NCI-H146 treated with DMSO at 0.1 percent for 48 hours (cell line): Measurements from ENCODE around the gene LRATD1.
"Not testable (repeated sequence)": the region's sequence is repeated elsewhere in the genome, so short reads cannot be mapped to it uniquely, and the experiment has no call there.

Experiments
- DNase-seq: peaks from one replicate; lab custom pipeline; 2025; ENCODE audit not compliant: unreplicated experiment; lab: John Stamatoyannopoulos, UW

LRATD1 gene, protein sequence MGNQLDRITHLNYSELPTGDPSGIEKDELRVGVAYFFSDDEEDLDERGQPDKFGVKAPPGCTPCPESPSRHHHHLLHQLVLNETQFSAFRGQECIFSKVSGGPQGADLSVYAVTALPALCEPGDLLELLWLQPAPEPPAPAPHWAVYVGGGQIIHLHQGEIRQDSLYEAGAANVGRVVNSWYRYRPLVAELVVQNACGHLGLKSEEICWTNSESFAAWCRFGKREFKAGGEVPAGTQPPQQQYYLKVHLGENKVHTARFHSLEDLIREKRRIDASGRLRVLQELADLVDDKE

DNA sequence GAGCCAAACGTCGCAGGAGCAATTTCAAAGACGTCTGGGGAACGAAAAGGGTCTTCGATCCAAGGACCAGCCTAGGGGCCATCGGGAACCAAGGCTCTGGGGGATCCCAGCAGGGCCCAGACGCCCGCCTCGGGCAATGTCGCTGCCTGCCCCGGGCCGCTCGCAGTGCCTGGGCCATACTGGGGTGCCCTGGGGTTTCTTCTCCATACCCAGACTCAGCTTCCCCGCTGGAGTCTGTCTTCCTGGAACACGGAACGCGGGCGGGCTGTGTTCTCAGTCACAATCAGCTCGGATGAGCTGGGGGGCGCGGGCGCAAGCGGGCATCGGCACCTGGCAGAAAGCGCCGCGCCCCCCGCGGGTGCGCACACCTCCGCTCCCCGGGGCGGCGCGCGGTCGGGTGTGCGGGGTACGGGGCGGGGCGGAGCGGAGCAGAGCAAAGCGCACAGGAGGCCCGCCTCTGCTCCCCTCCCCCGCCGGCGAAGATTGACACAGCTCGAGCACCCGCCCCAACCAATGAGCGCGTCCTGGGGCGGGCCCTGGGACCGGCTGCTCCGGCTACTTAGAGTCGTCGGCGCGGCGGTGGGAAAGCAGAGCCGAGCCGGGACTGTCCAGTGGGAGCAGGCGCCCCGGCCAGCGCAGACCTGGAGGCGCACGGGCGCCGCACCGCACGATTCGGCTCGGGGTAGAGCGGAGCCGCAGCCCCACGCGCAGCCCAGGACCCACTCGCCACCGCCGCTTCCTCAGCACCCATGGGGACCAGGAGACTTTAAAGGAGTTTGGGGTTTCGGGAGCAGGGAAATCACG lies at the start of gene LRATD1:
Gene LRATD1 (plus strand): TSS at position 585 of the 804 bp plus-strand sequence. CDS start 1,263 bp downstream, outside the sequence.
- DNase-seq, result peak; percentile 77

DNA sequence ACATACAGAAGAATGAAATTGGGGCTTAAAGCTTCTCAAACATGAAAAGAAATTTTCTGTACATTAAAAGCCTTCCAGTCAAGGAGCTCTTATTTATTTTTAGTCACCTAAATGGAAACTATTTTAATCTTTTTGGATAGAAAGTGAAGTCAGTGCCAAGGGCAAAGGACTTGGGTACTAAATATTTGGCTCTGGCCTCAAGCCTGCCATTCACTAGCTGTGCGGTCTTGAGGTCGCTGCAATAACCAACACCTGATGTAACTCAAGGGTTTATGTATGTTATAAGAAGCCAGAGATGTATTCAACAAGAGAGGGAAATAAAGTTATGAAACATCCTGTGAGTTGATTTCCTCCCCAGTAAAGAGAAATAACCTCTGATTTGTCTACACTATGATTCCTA lies 49.5 kb upstream of the LRATD1 start:
- no peak for DNase-seq

DNA sequence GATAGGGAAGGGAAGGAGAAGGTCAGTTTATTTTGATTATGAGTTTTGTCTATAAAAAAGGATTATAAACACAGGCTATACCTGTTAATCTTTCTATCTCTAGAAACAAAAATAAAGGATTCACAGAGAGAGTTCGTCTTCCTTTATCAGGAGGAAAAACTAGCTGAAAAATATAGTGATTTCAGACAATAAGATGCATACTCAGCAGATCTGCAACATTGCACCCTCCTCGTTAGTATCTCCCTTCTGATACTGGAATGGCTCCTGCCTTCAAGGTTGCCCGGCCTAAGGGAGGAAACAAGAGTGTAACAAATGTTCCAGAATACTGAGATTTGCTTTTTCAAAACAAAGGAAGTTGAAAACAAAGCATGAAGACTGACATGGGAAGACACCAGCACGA lies 48.7 kb upstream of the LRATD1 start:
- DNase-seq, result no peak

- DNase-seq, result no peak
Observed at GRCh38 chr2:14587119-14587518, 45.4 kb upstream of the LRATD1 start.

DNA sequence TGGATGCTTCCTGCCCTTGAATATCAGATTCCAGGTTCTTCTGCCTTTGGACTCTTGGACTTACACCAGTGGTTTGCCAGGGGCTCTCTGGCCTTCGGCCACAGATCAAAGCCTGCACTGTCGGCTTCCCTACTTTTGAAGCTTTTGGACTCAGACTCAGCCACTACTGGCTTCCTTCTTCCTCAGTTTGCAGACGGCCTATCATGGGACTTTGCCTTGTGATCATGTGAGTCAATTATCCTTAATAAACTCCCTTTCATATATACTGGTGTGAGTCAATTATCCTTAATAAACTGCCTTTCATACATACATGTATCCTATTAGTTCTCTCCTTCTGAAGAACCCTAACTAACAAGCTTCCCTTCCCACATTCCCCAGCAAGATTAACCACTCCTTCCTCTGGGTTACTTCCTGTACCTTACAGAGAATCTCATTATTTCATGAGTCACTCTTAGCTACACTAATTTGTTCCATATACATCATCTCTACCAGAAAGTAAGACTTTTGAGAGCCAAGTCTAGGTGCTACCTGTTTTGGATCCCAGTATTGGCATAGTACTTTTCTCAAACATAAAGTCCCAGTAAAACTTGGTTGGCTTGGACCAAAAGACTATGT lies 31.3 kb upstream of the LRATD1 start:
- no peak for DNase-seq

- no peak for DNase-seq
Observed at GRCh38 chr2:14602309-14602708, 30.2 kb upstream of the LRATD1 start.

DNA sequence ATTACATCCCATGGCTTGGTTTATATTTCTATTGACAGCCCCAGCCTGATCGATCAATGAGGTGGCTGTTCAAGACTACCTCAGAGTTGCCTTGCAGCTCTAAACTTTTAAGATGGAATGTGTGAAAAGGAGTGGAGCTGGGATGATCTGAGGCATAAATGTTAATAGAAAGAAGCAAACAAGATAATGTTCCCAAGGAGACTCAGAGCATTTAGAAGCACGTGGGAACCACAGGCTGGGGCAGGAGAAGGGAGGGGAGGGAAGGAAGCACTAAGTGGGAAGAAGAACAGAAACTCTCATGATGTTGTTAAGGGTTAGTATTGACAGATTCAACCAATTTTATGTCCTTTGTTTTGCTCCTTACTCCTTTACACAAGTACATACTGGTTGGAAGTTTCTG lies 28.8 kb upstream of the LRATD1 start:
- no peak for DNase-seq

GRCh38 chr2:14608245-14608644 lies 24.3 kb upstream of the LRATD1 start:
- DNase-seq, result no peak

GRCh38 chr2:14614017-14614416 lies 18.5 kb upstream of the LRATD1 start:
- no peak for DNase-seq

- no peak for DNase-seq
Observed at GRCh38 chr2:14615121-14615520, 17.4 kb upstream of the LRATD1 start.

DNA sequence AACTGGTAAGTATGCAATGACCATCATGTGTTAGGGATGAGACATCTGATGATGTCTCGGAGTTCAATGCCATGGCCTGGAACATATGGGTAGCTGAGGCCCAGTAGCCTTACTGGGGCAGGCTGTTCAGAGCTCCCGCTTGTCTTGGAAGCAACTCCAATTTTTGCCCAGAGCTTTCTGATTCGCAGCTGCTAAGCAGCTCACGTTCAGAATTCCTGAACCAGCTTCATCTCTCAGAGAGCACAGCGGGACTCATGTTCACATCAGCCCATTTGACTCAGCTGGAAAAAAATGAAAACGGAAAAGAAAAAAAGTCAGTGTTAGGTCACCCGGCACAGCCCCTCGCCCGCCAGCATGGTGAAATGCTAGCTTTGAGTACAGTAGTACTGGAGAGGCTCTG lies 16.8 kb upstream of the LRATD1 start:
- no peak for DNase-seq

GRCh38 chr2:14616342-14616741 lies 16.2 kb upstream of the LRATD1 start:
- no peak for DNase-seq

- DNase-seq, result no peak
Observed at GRCh38 chr2:14616950-14617349, 15.6 kb upstream of the LRATD1 start.

DNA sequence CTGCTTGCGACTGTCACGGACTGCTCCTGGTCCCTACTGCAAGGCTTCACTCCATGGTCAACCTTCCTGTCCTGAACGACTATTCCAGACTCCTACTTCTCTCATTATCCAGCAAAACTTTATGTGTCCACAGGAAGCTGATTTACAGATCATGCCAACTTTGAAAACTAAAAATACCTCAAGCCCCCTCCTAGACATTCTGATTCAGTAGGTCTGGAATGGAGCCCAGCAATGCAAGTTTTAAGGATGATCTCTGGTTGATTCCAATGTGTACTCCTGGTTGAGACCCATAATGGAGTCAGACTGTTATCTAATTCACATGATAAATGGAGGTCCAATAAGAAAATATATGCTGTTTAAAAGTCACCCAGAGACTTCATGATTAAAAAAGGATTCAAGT lies 13.1 kb upstream of the LRATD1 start:
- DNase-seq, result no peak

DNA sequence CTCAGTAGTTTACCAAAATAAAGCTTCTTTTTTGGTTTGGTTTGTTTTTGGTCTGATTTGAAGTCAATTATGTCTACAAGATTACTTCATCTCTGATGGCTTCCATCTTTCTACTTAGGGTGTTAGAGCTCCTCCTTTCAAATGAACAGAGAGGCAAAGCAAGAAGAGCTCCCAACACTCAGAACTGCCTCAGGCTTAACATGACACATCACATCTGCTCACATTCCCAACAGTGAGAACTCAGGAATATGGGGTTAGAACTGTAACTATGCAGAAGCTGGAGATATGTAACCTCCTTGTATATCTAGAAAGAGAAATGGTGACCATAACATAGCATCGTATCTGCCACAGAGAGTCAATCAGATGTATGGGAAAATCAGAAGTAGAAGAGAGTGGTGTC lies 11.4 kb upstream of the LRATD1 start:
- no peak for DNase-seq

DNA sequence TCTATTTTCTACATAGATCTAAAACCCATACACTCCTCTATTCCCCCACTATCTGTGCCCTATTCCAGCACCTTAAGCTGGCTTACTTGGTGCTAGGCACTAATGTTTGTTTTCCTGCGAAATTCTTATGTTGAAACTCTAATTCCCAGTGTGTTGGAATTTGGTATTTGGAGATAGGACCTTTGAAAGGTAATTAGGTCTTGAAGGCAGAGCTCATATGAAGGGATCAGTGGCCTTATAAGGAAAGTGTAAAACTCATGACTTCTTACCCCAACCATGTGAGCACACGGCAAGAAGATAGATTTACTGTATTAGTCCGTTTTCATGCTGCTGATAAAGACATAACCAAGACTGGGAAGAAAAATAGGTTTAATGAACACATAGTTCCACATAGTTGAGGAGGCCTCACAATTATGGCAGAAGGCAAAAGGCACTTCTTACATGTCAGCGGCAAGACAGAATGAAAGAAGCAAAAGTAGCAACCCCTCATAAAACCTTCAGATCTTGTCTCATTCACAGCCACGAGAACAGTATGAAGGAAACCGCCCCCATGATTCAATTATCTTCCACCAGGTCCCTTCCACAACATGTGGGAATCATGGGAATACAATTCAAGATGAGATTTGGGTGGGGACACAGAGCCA lies 10.5 kb upstream of the LRATD1 start:
- no peak for DNase-seq

DNA sequence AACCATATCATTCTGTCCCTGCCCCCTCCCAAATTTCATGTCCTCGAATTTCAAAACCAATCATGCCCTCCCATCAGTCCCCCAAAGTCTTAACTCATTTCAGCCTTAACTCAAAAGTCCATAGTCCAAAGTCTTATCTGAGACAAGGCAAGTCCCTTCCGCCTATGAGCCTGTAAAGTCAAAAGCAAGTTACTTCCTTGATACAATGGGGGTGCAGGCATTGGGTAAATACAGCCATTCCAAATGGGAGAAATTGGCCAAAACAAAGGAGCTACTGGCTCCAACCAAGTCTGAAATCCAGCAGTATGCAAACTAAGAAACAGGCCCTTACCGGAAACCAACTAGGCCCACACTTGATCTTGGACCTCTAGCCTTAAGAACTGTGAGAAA lies 10.0 kb upstream of the LRATD1 start:
- not testable (repeated sequence) for DNase-seq

GRCh38 chr2:14623237-14623636 lies 9.3 kb upstream of the LRATD1 start:
- DNase-seq, result no peak

DNA sequence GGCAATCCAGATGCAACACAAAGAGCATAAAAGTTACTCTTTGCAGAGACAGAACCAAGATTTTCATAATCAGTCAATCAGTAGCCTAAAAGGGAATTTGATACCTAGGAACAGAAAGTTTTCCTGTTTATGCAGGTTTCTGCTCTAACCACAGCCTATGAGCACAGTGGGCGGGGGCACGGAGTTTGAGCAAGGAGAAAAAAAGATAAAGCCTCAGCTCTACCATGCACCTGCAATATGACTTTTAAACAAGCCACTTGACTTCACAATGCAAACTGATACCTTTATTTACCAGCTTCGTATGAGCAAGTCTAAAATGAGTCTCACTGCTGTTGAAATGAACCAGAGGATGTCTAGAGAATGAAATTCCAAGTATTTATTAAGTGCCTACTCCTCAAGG lies 5.6 kb upstream of the LRATD1 start:
- DNase-seq, result no peak

- DNase-seq, result no peak
Observed at GRCh38 chr2:14628901-14629300, 3.6 kb upstream of the LRATD1 start.

DNA sequence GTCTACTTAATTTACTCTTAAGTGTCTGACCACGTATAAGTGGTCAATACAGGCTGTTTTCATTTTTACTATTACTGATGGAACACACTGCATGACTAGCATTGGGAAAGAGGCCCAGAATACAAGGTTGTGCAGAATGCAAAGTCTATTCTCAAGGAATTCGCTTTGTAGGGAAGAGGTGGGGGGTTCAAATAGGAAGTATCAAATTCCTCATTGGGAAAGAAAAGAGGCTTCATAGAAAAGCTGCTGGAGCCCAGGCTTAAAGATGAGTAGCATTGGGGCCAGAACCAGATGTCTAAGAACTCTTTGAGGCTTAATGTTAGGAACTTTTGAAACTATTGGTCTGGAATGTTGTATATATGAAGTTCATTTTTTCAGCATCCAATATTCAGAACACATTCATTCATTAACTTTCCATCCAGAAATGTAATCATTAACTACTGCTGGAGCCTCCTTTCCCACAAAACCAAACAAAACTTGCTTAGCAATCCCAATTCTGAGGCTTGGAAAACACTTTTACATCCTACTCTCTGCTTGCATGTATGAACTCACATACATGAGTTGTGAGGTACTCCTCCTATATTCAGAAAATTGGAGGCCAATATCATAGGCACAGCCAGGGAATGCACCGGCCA lies 994 bp upstream of the LRATD1 start:
- no peak for DNase-seq
